T-helper 2 cell treated with Interferon-gamma antibody and Interleukin-4, amounts not matched to agents 100 ng/mL and 5 ng/mL, for 36 hours (primary cell): ENCODE results near the gene ALDH7A1. TPM values are rescaled to one million over a fixed set of nuclear protein-coding genes. Genes with fewer than 3 reads are reported as not detected.

Experiments
- intact Hi-C: fragments of 100-400 bp; cut with micrococcal nuclease; formaldehyde crosslinking; loops from one replicate; pipeline ENCODE4 v1.15.1; 2023
- total RNA-seq: library from RNA; stranded (reverse); gene quantifications from 2 replicates; pipeline ENCODE4 v1.2.3, GENCODE V29; 2022

Gene ALDH7A1
- total RNA-seq, 1 donor from 2014 or later: 0.89 TPM

GRCh38 chr5:126509339-126509738, 85.7 kb downstream of the ALDH7A1 start:
- intact Hi-C loops: no loop called here

GRCh38 chr5:126508962-126509279, 86.1 kb downstream of the ALDH7A1 start:
- intact Hi-C loops: no loop called here

DNA sequence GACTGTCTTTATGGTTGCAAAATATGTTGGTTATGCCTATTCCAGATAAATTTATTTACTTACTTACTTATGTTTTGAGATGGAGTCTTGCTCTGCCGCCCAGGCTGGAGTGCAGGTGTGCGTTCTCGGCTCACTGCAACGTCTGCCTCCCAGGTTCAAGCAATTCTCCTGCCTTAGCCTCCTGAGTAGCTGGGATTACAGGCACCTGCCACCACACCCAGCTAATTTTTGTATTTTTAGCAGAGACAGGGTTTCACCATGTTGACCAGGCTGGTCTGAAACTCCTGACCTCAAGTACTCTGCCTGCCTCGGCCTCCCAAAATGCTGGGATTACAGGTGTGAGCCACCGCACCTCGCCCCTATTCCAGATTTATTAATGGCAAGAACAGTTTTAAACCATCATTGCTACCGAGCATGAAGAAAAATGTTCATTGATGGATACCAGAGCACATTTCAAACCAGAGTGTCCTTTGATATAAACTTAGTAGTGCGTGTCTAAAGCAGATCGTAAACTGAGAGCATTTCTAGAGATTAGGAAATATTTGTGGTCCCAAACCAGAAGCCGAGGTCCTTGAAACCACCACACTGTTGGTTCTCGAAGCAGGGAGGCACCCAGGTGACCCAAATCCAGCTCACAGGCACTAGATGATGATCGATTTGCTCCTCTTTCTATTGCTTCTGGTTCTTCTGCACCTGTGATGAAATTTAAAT, 86.6 kb downstream of the ALDH7A1 start:
- intact Hi-C loops: no loop called here

DNA sequence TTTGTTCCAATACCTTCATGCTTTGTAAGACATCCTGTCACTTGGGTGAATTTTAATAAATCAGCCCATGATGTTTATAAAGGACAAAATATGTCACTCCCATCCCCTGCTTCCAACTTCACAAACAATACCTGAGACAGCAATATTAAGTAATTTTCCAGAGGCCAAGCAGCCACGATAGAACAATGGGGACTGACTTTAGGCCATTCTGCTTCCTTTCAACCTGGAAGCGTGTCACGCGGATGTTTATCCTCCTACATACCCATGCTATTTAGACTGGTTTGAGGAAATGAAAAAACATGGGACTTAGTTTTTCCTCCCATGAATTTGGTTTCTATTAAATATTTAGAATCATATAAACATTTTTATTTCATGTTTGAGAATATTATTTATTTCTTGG, 88.9 kb downstream of the ALDH7A1 start:
- intact Hi-C loops: no loop called here

DNA sequence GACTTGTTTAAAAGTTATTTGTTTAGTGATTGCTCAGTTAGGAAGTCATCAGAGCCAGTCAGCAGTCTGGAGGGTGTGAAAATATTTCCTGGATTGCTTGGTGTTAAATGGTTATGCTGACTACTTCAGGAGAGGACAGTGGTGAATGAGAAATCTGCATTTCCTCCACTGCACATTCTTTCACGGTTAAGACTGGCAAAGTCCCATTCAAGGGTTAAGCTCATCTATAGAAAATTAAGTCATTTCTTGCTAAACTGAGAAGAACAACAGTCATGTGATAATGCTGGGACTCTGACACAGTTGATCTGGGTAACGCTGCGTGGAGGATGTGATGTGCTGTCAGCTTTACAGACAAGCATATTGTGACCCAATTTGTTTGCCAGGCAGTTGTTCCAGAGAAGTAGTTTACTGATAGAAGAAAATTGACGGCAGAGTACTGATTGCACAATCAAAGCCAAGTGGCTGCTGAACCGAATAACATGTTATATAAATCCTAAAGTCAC, 91.4 kb downstream of the ALDH7A1 start:
- intact Hi-C loops: loop anchor here (5.0 kb wide), 1 partner anchor 166 kb away; no protein-coding TSS in a partner anchor

DNA sequence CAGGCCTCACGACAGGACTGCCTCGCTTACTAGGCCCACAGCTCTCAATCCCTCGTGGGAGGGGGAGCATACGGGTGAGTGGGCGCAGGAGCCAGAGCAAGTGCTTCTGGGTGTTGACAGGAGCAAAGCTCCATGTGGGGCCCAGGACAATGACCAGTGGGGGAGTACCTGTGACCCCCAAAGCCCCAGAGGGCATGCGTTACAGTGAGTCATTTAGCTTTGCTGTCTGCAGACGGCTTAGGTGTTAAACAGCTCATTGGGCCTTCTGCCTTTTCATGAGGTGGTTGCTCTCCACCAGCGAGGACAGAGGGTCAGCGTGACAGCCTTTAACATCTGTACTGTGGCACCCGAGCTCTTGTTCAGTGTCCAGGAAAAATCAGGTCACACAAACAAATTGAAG, 93.6 kb downstream of the ALDH7A1 start:
- intact Hi-C loops: loop anchor here (2.0 to 5.0 kb wide), 2 partner anchors 79 to 164 kb away; partner anchors contain the start of gene GRAMD2B

DNA sequence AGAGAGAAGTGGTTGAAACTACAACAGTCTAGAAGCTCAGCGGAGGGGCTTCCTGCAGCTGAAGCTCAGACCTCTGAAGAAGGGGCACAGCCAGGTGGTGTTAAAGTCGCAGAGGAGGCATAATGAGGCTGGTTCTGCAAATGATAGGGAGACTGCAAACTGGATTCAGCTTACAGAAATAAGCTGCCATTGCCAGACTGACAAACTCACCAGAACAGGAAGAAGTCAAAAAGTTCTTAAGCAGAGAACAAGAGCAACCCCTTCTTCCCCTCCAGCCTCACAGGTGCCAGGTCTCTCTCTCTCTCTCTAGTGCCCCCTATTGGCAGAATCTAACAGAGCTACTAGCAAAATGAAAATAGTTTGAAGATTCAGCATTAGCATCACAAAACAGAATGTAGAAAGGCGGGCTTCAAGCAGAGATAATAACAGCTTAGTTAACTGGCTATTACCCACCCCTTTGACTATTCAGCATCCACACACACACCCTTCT, 95.1 kb downstream of the ALDH7A1 start:
- intact Hi-C loops: loop anchor here (1.0 to 5.0 kb wide), 4 partner anchors 39 to 163 kb away; partner anchors contain the start of gene GRAMD2B

- intact Hi-C loops: no loop called here
Observed at GRCh38 chr5:126499278-126499677, 95.7 kb downstream of the ALDH7A1 start.

- intact Hi-C loops: no loop called here
Observed at GRCh38 chr5:126497506-126497905, 97.5 kb downstream of the ALDH7A1 start.

GRCh38 chr5:126494393-126494792, 100.6 kb downstream of the ALDH7A1 start:
- intact Hi-C loops: no loop called here

DNA sequence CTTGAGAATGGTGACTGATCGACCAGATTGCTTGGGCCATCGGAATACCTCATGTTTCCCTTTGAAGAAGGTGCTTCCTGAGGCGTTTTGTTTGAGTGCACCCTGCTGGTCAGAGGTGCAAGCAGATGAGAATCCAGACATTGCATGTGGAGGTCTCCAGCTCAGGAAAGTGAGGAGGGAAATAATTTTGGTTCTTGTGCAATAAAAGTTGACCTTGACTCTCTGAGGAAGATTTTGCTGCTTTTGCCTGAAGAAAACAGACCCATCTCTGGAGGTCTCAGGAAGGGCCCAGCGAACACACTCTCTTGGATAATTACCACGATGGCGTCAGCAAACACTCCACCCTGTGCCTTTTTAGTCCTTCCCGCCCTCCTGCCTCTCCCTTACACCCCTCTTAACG, 102.1 kb downstream of the ALDH7A1 start:
- intact Hi-C loops: no loop called here

DNA sequence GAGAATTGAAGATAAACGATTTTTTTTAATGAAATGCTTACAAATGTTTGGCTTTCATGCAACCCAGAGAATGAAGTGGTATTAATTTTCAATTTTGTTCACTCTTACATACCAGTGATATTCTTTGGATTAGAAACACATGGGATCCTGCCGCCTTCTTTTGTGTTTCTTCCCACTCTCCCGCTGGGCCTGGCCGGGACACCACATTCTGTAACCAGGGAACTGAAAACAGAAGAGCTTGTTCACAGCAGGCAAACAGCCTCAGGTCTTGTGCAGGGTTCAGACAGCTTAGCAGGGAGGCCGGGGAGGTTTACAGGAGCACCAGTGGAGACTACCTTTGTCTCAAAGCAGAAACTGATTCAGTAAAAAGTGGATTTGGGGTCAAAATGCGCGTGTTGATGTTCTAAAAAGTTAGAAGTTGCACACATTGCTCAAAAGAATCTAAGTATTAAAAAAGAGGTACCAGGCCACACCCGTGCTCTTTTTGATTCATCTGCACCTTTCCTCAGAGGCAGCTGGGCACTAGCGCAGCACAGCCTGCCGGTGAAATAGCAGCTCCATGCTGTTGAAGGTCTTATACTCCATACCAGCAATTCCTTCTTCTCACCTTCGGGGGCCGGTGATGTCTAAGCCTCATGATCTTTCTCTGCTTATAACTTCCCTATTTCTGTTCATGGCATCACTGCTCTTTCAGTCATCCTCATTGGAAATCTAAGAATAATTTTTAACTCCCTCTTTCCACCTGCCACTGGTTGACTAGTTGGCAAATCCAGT, 104.7 kb downstream of the ALDH7A1 start:
- intact Hi-C loops: no loop called here

DNA sequence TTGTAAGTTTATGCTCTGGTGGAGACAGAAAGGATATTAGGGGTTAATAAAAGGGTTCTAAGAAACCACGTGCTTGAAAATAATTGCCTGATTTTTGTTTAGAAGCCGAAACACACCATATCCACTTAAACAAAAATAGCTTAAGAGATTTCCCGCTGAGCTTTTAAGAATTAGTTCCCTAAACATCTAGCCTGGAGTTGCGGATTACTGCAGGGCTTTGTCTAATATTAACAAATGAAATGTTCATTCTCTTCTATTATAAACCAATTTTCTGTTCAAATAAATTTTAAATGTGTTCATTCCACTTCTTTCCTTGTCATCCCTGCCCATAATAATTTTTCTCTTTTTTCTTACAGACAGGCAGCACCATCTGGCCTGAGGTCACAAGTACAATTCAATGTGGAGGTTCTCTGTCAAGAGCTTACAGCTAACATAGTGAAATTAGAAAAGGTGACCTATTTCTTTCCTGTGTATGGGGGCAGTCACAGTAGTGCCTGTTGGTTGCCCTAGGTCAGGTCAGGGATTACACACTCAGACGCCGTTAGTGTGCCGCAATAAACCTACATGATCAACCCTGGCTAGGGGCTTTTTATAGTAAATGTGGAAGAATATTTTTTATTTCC, 106.5 kb downstream of the ALDH7A1 start:
- intact Hi-C loops: no loop called here

GRCh38 chr5:126487596-126487995, 107.4 kb downstream of the ALDH7A1 start:
- intact Hi-C loops: no loop called here

DNA sequence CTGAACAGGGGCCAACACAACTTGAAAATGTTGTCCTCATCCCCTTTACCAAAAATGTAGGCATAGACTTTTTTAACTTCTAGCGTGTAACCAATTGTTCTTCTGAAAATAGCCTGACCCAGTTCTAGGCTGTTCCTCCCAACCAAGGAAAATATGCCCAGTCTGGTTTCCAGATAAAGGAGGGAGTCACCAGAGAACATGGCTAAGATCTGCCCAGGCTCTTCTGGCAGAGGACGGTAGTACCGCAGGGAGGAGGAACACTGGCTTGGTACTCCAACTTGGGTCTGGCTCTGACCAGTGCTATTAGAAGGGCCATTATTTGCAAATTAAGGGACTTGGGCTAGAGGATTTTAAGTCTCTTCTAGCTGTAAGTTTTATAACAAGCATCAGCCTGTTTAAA, 108.7 kb downstream of the ALDH7A1 start:
- intact Hi-C loops: no loop called here

- intact Hi-C loops: no loop called here
Observed at GRCh38 chr5:126484253-126484652, 110.8 kb downstream of the ALDH7A1 start.

GRCh38 chr5:126483156-126483555, 111.9 kb downstream of the ALDH7A1 start:
- intact Hi-C loops: no loop called here

- intact Hi-C loops: no loop called here
Observed at GRCh38 chr5:126482591-126482990, 112.4 kb downstream of the ALDH7A1 start.

DNA sequence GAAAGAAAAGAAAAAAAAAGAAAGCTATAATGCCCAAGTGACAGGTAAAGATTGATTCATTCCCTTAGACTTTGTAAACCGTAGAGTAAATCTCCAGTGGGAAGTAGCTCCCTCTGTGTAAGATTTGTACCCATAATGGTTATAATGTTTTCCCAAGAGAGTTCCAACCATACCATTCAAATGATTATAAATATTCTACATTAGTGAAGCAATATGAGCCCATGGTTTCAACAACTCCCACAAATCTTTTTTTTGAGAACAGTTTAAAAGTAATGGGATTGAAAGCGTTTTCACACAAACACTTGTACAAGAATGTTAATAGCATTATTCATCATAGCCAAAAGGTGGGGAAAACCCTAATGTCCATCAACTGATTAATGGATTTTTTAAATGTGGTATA, 113.8 kb downstream of the ALDH7A1 start:
- intact Hi-C loops: no loop called here
